Measurements from ENCODE around the gene JAKMIP1. TPM values are rescaled to one million over a fixed set of nuclear protein-coding genes. Genes with fewer than 3 reads are reported as not detected.

The JAKMIP1 gene
- total RNA-seq, 1 experiment from 2014 or later = not detected

DNA sequence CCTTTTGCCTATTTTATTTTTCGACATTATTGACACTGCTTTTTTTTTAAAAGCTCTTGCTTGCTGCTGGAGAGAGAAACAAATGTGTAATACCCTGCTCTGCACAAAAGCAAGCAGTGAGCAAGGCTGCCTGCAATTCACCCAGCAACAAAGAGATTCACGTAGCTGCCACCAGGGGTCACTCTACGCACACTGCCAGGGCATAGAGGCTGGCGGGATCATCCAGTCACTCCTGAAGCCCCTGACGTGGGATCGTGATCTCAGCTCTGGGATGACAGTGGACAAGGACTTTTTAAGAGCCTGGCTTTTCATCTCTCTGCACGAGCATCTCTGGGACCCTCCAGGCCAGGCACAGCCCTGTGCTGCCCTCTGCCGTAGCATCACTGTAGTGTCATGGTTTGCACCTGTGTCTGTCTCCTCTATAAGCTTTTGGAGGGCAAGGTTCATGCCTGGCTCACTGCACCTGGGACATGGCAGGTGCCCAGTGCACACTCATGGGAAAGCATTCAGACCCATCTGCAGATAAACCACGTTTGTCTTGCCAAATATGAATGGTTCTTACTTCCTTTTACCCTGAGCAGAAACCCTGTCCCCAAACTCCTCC lies 201.9 kb downstream of the JAKMIP1 start (continued):
- TF ChIP-seq SIN3A (IDR thresholded peaks at IDR 0.05; ENCODE audit: low read depth) (no peak), JUND (IDR thresholded peaks at IDR 0.05) (no peak)

DNA sequence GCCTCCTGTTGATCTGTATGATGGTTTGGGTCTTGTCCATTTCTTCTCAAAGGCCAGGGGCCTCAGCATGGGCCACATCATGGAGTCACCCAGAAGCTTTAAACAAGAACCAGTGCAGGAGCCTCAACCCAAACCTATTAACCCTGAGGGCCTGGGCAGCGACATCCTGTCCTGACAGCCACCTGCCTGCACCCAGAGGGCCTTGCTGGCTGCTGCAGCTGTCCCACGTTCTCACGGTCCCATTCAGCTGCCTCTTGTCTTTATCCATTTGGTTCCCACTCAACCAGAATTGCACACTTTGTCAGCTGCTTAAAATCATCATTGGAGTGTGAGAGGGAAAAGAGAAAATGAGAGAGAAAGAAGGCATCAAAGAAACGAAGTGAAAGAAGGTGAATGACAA lies 203.7 kb downstream of the JAKMIP1 start:
- no peak overlapping the region for H3K9ac ChIP-seq (ENCODE audit: low read length)
- no peaks in the 10 kb centered on the region for H3K9me2 ChIP-seq (ENCODE audit: insufficient read depth)
- intact Hi-C loops (cut with micrococcal nuclease) = no loop called here
- H2AFZ ChIP-seq (ENCODE audit: low read depth, low read length, poor library complexity, severe bottlenecking) = no peak overlapping the region
- no peaks in the 10 kb centered on the region for H3K9me3 ChIP-seq (ENCODE audit: control insufficient read depth in 1 of 2, insufficient read depth in 1 of 2, low read depth in 1 of 2, low read length in 2 of 2)
- H3K4me1 ChIP-seq (ENCODE audit: control insufficient read depth in 1 of 2, insufficient read depth in 2 of 2, low read length in 2 of 2) = peaks cover 0 to 7% of the 10 kb centered on the region in 2 experiments; a peak in 1 of 4 replicates
- H3K36me3 ChIP-seq (ENCODE audit: control insufficient read depth in 1 of 2, insufficient read depth in 2 of 2, low read length in 2 of 2) = no peaks in the 10 kb centered on the region
- CTCF ChIA-PET = interaction anchor here (2.0 to 3.8 kb wide), 4 partner anchors 92 to 331 kb away, joined by 8 to 45 read pairs (median 14); no protein-coding TSS in a partner anchor
- ATAC-seq (no peak), DNase-seq (ENCODE audit: low read depth, low spot score) (no peak)
- RAD21 ChIA-PET (ENCODE audit: low non-redundant PET in 1 of 2, low total read pairs in 2 of 2, uncharacterized antibody in 2 of 2, unreplicated experiment in 2 of 2) = no interaction called here
- no peak overlapping the region for H3K4me2 ChIP-seq (ENCODE audit: low read length)
- no TSS peak for BruUV-seq (replicated peaks)
- H3K79me2 ChIP-seq (ENCODE audit: insufficient read depth, low read length) = no peaks in the 10 kb centered on the region
- TF ChIP-seq, protein P1, sequence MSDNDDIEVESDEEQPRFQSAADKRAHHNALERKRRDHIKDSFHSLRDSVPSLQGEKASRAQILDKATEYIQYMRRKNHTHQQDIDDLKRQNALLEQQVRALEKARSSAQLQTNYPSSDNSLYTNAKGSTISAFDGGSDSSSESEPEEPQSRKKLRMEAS (IDR thresholded peaks at IDR 0.05) = no peak
- TF ChIP-seq CEBPB (IDR thresholded peaks at IDR 0.05; ENCODE audit: low read depth) (no peak), ZNF274 (IDR thresholded peaks at IDR 0.05; ENCODE audit: low read depth, low read length) (no peak), FOSL1 (IDR thresholded peaks at IDR 0.05; ENCODE audit: low read depth) (no peak), SP1 (IDR thresholded peaks at IDR 0.05; ENCODE audit: low read depth) (no peak), RAD21 (IDR thresholded peaks at IDR 0.05; ENCODE audit: low read depth) (no peak), SRF (IDR thresholded peaks at IDR 0.05; ENCODE audit: low read depth) (no peak), YY1 (IDR thresholded peaks at IDR 0.05; ENCODE audit: extremely low read depth, insufficient replicate concordance, low read depth, low read length) (no peak), EZH2phosphoT487 (IDR thresholded peaks at IDR 0.05; ENCODE audit: borderline replicate concordance) (no peak), POLR2A (IDR thresholded peaks at IDR 0.05; ENCODE audit: borderline replicate concordance, extremely low read depth, insufficient read depth, insufficient read length) (no peak), ZFX (IDR thresholded peaks at IDR 0.05) (no peak), JUND (IDR thresholded peaks at IDR 0.05) (no peak)
- TF ChIP-seq, protein P2, sequence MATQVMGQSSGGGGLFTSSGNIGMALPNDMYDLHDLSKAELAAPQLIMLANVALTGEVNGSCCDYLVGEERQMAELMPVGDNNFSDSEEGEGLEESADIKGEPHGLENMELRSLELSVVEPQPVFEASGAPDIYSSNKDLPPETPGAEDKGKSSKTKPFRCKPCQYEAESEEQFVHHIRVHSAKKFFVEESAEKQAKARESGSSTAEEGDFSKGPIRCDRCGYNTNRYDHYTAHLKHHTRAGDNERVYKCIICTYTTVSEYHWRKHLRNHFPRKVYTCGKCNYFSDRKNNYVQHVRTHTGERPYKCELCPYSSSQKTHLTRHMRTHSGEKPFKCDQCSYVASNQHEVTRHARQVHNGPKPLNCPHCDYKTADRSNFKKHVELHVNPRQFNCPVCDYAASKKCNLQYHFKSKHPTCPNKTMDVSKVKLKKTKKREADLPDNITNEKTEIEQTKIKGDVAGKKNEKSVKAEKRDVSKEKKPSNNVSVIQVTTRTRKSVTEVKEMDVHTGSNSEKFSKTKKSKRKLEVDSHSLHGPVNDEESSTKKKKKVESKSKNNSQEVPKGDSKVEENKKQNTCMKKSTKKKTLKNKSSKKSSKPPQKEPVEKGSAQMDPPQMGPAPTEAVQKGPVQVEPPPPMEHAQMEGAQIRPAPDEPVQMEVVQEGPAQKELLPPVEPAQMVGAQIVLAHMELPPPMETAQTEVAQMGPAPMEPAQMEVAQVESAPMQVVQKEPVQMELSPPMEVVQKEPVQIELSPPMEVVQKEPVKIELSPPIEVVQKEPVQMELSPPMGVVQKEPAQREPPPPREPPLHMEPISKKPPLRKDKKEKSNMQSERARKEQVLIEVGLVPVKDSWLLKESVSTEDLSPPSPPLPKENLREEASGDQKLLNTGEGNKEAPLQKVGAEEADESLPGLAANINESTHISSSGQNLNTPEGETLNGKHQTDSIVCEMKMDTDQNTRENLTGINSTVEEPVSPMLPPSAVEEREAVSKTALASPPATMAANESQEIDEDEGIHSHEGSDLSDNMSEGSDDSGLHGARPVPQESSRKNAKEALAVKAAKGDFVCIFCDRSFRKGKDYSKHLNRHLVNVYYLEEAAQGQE (IDR thresholded peaks at IDR 0.05; ENCODE audit: low read depth) = no peak
- TF ChIP-seq, protein P3, sequence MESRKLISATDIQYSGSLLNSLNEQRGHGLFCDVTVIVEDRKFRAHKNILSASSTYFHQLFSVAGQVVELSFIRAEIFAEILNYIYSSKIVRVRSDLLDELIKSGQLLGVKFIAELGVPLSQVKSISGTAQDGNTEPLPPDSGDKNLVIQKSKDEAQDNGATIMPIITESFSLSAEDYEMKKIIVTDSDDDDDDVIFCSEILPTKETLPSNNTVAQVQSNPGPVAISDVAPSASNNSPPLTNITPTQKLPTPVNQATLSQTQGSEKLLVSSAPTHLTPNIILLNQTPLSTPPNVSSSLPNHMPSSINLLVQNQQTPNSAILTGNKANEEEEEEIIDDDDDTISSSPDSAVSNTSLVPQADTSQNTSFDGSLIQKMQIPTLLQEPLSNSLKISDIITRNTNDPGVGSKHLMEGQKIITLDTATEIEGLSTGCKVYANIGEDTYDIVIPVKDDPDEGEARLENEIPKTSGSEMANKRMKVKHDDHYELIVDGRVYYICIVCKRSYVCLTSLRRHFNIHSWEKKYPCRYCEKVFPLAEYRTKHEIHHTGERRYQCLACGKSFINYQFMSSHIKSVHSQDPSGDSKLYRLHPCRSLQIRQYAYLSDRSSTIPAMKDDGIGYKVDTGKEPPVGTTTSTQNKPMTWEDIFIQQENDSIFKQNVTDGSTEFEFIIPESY (IDR thresholded peaks at IDR 0.05; ENCODE audit: extremely low read depth, insufficient replicate concordance, low read length) = no peak
- TF ChIP-seq, protein P4, sequence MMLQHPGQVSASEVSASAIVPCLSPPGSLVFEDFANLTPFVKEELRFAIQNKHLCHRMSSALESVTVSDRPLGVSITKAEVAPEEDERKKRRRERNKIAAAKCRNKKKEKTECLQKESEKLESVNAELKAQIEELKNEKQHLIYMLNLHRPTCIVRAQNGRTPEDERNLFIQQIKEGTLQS (IDR thresholded peaks at IDR 0.05) = no peak
- H3K27me3 ChIP-seq (ENCODE audit: insufficient read depth, low read length) = peaks cover 28% of the 10 kb centered on the region
- POLR2A ChIA-PET = no interaction called here
- no peak overlapping the region for H3K27ac ChIP-seq (ENCODE audit: low read depth, low read length)
- no peak overlapping the region for H3K4me3 ChIP-seq (replicated peaks in 1 of 2; ENCODE audit: low read depth in 1 of 2, low read length in 2 of 2)
- no peaks in the 10 kb centered on the region for H4K20me1 ChIP-seq (ENCODE audit: insufficient read depth)
